HG02763 (cell line): ENCODE data around the gene HIPK4.
A peak's percentile ranks its signal among the peaks of the same experiment; 100 is the strongest.

Source experiments
- ATAC-seq: cut with Tn5 transposase; IDR thresholded peaks from one replicate; pipeline ENCODE4 v1.9.1; 2021; ENCODE audit warnings: mild to moderate bottlenecking, moderate library complexity; ENCODE audit not compliant: unreplicated experiment

The HIPK4 gene

GRCh38 chr19:40367577-40368434 lies 22.2 kb downstream of the HIPK4 start:
- ATAC-seq: no peak

DNA sequence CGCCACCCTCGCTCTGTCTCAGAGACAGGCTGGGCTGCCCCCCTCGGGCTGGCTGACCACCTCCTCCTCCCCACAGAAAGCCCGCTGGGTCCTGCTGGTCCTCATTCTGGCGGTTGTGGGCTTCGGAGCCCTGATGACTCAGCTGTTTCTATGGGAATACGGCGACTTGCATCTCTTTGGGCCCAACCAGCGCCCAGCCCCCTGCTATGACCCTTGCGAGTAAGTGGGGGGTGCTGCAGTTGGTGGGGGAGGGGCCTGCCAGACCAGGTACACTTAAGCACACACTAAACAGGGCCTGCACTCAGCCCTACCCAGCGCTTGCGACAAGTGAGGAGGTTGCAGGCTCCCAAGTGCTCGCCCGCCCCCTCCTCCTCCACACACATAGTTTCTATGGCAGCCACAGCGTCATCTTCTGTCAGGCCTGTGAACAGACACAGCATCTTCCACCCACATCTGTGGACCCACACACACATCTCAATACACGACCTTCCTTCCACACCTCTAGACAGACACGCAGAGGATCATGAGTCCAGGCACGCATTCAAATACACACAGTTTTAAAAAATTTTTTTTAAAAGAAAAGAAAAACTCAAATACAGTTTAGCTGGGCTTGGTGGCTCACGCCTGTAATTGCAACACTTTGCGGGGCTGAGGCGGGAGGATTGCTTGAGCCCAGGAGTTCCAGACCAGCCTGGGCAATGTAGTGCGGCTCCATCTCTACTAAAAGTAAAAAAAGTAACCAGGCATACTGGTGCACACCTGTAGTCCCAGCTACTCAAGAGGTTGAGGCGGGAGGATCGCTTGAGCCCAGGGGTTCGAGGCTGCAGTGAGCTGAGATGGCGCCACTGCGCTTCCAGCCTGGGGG lies 23.1 kb downstream of the HIPK4 start:
- no peak for ATAC-seq

GRCh38 chr19:40365613-40366401 lies 24.2 kb downstream of the HIPK4 start:
- no peak for ATAC-seq

DNA sequence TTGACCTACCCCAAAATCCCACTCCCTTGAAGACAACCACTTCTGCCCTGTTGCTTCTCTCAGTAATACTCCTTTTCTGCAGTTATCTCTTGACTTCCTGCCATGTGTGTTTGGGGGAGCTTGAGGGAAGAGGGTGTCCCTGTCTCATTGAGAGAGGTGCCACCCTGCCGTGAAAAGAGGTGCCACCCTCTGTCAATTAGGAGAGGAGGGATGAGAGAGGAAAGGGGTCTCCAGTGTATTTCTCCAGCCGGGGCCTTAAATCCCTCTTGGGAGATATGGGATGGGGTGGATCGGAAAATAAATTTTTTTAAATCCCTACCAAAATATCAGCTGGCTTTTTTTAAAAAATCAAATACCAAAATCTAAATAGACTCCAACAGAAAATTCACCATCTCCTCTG lies 25.0 kb downstream of the HIPK4 start:
- no peak for ATAC-seq

DNA sequence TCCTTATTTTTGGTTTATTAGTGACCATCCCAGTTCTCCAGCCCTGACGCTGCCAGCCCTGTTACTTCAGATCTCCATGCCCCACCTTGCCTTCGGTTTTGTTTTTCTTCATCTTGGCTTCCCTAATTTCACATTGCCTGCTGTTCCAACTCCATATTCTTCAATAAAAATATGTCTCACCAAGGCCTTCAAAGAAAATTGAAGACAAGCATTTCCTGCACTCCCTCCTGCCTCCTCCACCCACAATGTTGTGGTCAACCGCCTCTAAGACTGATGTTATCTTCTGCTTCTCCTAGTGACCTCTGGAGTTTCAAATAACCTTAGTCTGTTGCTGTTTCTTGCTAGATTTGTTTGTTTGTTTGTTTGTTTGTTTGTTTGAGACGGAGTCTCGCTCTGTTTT lies 26.9 kb downstream of the HIPK4 start:
- ATAC-seq: no peak

- no peak for ATAC-seq
These were observed 27.8 kb downstream of the HIPK4 start for GRCh38 chr19:40362160-40362559.

GRCh38 chr19:40360708-40361241 lies 29.2 kb downstream of the HIPK4 start:
- no peak for ATAC-seq

- ATAC-seq: no peak
These were observed 29.8 kb downstream of the HIPK4 start for GRCh38 chr19:40360020-40360707.

GRCh38 chr19:40358773-40359172 lies 31.2 kb downstream of the HIPK4 start:
- no peak for ATAC-seq

- ATAC-seq: no peak
These were observed 32.3 kb downstream of the HIPK4 start for GRCh38 chr19:40357640-40358039.

GRCh38 chr19:40356681-40357595 lies 33.0 kb downstream of the HIPK4 start:
- no peak for ATAC-seq

GRCh38 chr19:40355975-40356680 lies 33.9 kb downstream of the HIPK4 start:
- ATAC-seq: no peak

DNA sequence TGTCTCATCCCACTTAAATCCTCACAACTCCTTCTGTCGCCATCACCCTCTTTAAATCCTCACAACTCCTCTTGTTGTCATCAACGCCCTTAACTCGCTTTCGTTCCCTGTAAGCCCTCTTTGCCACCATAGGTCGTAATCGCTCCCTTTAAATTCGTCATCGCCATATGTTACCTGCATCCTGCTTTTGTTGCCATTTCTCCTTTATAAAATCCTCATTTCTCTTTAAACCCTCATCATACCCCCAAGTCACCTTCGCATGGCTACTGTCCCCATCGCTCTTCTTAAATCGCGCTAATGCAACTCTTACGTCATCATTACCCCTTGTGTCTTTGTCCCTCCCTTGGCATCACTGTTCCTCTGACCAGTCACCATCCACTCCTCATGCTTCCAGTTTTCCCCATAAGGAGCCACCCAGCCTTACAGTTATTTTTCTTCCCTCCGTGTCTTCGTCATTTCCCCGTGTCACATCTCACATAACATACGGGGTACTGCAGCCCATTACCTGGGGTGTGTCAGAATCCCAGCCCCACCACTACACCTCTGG lies 40.9 kb downstream of the HIPK4 start:
- no peak for ATAC-seq

GRCh38 chr19:40348125-40348913 lies 41.7 kb downstream of the HIPK4 start, which contains the start of the genes C19orf47 and PLD3:
TSS of gene C19orf47 (minus strand) at chr19:40348397. CDS start at chr19:40341857, 6,540 bp downstream.
TSS of gene PLD3 (plus strand) at chr19:40348695. CDS start at chr19:40366484, 17,789 bp downstream.
- ATAC-seq: peak; percentile 95

DNA sequence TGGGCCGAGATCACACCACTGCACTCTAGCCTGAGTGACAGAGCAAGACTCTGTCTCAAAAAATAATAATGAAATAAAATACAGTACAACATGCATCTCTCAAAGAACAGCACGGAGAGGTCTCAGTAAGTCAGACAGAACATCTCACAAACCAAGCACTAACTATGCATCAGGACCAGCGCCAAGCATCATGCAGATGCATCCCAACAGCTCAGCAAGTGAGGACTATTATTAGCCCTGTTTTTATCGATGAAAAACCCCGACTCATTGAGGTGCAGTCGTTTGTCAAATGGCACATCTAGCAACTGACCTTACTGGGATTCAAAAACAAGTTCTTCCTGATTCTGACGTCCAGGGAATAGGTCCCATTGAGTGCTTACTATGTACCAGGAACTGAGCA lies 45.6 kb downstream of the HIPK4 start:
- no peak for ATAC-seq

DNA sequence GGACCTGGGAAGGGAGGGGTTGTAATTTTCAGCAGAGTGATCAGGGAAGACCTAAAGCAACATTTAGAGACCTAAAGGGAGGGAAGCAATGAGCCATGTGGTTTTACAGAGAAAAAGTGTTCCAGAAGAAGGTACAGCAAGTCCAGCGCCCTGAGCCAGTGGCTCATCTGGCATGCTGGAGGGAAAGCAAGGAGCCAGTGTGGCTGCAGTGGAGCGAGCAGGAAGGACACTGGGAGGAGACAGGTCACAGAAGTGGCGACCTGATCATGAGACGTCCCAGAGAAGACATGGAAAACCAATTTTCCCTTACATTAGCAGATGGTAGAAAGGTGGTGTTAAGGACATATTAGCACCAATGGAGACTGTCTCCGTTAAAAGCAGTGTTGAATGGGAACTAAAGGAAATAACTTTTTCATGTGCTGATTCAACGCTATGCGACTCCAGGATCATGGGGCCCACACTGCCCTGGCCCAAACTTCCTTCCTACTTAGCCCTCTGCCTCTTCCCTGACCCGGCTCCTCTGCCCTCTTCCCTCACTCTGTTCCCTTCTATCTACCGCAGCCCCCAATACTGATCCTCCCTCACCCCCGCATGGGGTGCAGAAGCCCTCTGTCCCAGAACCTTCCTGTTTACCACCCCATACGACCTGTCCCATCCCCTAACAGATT lies 47.2 kb downstream of the HIPK4 start:
- no peak for ATAC-seq
